Measurements from ENCODE around the gene ETV6. TPM values are rescaled to one million over a fixed set of nuclear protein-coding genes. Genes with fewer than 3 reads are reported as not detected.

ETV6 gene
- total RNA-seq, 1 donor from 2014 or later: 23.4 TPM

DNA sequence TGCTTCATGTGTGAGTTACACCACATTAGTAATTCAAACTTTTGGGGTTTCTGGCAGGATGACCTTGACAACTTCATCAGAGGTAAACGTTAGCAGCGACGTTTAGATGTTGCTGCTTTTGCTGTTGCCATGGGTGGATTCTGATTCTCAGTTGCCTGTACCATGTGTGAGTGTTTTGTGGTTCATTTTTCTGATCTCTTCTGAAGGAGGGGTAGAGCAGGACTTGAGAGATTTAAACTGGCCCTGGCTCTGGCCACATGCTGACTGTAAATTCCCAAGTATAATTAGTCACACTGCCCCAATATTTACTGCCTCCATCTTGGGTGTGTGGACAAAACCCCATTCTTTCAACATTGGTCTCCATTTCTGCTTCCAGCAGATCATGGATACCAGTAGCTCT lies 110.4 kb downstream of the ETV6 start:
- ATAC-seq: no peak

DNA sequence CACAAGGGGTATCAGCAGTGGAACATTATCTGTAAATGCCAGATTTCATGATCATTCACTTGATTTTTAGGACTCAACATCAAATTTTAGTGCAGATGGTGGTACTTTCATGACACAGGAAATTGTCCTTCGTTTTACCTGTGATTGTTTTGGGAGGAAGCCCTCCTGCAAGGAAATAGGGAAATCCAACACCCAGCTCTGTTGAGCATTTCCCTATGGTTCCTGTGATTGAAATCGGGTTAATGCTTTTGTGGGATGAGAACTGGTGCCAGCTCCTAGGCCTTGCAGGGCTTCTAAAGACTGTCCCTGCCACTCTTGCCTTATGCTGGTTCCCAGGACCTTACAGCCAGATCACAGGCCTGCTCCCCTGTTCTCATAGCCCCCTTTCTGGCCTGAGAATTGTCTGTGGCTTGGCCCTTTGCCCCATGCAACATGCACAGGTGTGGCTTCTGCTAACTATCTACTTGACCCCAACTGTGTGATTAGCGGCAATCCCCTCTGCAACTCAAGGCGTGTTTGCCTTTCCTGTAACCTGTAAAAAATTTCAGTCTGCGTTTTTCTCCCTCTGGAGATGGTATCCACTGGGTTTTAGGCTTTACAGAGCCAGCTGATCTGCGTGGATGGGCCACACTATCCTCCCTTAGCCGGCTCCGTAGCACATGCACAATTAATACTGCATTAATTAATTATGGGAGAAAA lies 112.5 kb downstream of the ETV6 start:
- no peak for ATAC-seq

DNA sequence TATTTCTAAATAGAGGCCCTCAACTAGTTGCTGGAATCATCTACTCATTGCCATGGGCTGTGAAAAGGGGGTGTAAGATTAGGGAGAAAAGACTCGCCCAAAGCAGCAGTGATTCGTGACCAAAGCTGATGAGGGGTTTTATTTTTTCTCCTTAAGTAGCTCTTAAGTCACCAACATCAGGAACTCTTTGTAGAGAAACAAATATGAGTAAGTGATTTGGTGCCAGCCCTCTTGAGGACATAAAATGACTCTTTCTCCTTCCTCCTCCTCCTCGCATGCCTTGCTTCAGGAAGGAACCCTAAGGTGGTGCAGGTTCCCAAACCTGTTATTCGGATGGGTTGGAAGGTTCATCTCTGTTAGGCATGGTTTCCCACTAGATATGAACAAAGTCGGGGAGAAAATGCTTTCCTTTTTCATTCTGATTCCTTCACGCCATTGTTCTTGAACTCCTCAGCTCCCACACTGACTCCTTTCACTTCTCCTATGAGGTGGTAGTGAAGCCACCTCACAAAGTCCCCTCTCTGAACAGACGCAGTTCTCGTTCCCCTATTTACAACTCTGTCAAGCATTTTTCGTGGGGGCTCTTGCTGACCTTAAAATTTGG lies 113.4 kb downstream of the ETV6 start:
- no peak for ATAC-seq

- ATAC-seq: no peak
Measured at GRCh38 chr12:11763760-11764520, 114.5 kb downstream of the ETV6 start.

DNA sequence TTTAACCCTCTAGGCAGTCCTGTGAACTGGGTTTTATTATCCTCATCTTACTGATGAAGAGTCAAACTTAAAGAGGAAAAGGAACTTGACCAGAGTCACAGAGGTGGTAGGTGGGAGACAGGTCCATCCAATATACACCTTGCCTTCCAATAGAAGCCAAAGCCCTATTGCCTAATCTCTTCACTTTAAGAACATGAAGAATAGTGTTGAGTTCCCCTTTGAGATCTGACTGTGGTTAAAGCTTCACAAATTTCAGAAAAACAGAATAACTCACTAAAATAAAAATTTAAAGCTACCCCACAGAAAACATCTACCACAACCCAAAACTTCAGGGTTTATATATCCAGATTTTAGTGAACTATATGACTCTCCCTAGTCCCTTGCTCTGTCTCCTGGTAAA lies 115.4 kb downstream of the ETV6 start:
- no peak for ATAC-seq

- ATAC-seq: no peak
Measured at GRCh38 chr12:11765421-11765816, 115.9 kb downstream of the ETV6 start.

GRCh38 chr12:11765817-11766794 lies 116.6 kb downstream of the ETV6 start:
- ATAC-seq: peak; percentile 50

DNA sequence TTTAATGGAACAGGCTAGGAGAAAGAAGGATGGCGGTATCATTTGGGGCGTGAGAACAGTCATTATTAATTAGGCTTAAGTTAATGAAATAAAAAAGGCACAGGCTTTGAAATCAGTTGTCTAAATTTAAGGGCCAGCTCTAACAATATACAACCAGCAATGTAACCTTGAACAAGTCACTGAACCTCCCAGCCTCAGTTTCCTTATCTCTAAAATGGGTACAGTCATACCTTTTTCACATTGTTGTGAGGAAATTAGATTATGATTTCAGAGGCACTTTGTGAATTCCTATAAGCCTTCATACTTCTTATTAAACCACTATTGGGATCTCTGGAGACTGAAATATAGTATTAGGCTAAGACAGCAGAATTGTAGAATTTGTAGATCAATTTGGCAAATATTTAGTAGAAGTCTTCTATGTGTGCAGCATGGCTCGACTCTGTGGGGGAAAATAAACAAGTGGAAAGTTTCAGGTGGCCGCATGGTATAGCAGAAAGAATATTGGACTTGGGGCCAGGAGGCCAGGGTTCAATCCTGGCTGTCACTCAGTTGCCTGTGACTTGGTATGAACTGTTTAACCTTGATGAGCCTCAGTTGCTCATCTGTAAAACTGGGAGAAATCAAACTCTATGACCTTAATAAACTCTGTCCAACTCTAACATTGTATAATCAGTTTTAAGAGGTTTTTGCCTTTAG lies 117.7 kb downstream of the ETV6 start:
- ATAC-seq: no peak

GRCh38 chr12:11767798-11768197 lies 118.3 kb downstream of the ETV6 start:
- no peak for ATAC-seq

GRCh38 chr12:11768233-11768965 lies 118.9 kb downstream of the ETV6 start:
- no peak for ATAC-seq

DNA sequence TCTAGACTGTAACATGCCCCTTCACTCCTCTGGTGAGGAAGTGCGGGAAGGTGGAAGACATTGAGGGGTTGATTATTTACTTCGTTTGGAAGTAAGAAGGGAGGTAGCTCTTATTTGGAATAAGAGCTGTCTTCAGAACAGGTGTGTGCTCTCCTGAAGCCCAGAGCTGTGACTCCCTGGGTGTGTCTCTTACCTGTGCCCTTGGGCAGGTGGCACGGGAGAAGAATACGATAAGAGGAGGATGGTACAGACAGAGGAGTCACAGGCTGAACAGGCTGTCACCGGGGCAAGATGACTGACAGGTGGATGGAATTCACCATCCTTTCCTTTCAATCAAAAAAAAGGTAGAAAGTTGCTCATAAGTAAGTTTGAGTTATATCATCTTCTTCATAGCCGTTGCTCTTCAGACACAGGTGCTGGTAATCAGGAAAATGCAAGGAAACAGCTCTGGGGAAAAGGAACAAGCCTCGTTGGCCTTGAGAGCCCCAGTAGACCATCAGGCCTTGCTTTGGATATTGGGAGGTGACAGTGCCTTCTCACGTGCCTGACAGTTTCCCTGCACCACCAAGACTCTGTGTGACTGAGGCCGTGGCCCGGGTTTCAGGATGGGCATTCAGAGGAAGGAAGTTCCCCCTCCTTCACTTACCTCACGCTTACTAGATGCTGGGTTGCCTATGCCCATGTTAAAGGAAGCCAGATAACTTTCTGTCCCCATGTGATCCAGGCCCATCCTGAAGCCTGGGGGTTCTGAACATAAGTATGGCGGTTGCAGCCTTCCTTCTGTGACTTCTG lies 120.4 kb downstream of the ETV6 start:
- ATAC-seq: peak; percentile 17

DNA sequence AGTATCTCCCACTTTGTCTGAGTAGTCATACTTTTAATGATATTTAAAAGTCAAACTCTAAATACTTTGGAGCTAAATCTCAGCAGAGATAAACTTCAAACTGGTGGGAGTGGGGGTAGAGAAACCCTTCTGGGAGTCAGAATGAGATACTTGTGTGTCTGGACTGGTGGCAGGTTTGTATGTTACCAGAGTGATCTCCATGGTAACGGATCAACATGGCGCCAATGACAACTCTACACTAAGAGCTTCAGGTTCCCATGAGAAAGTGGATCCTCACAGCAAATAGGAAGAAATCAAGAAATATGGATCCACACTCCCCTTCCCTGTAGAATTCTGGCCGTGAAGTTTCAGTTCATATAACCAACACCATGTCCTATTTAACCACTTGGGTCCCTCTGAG lies 121.9 kb downstream of the ETV6 start:
- ATAC-seq: no peak

GRCh38 chr12:11771895-11772502 lies 122.5 kb downstream of the ETV6 start:
- ATAC-seq: no peak

DNA sequence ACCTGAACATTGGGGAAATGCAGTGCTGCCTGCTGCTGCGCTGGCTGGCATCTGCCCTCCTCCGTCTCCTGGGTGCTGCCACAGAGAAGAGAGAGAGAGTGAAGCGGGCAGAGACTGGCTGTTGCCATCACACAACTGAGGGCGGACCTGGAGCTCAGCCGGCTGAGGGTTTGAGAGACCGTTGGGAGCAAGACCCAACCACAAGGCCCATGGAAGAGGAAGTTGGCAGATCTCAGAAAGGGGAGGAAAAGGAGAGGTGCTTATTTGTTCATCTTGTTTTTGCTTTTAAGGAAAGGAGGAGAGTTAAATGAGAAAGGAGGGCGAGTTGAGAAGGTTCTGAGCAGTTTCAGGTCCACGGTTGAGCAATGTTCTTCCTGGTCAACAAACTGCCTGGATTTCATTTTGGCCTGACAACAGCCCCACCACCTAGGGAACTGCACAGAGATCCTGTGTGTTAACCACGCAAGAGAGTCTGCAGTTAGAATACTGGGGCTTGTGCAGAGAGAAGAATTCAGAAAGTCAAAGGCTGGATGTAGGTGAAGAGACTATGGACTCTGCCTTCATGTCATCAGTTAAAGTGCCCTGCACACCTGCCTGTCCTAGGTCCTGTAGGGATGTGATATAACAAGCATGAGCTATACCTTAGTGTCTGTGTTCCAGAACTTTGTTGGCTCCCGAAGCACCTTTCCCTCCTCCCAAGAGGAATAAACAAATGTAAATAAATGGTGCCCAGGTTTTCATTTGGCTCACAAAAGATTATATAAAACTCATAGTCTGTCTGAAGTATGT lies 124.6 kb downstream of the ETV6 start:
- no peak for ATAC-seq

DNA sequence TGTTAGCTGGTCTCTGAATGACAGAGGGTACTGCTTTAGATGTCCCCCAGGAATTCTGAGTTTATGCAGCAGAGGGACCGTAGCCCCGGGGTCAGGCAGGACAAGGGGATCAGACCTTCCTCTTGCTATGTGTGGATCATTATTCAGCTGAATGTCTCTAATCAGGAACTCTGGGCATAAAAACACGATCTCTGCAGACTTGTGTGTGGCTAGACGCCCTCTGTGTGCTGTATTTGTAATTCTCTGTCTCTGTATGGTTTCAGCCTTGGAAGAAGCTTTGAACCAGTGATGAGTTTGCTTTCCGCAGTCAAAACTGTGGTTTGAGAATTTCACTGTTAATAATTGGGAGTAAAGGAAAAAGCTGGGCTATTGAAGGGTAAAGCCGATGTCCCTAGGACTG lies 125.3 kb downstream of the ETV6 start:
- ATAC-seq: no peak

DNA sequence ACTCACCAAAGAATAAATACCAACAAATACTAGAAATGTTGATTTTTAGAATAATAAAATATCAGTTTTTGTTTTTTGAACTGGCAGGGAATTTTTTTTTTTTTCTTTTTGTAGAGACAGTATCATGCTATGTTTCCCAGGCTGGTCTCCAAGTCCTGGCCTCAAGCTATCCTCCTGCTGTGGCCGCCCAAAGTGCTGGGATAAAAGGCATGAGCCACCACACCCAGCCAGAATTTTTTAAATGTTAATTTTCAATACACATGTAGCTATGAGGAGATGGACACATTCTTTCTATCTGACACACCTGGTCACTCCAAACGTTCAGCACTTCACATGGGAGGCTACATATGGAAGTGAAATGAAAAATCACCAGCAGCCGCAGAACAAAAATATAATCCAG lies 126.8 kb downstream of the ETV6 start:
- no peak for ATAC-seq

GRCh38 chr12:11777451-11777850 lies 128.0 kb downstream of the ETV6 start:
- no peak for ATAC-seq

GRCh38 chr12:11777962-11778361 lies 128.5 kb downstream of the ETV6 start:
- ATAC-seq: no peak
